Rectal smooth muscle tissue (tissue), 1 donor: ENCODE data around the gene MATN3.

ENCODE experiments used
- H3K27ac ChIP-seq: one replicate; pipeline ENCODE4 v1.7.0; 2013; ENCODE audit warnings: low read depth, low read length, inconsistent platforms
- H3K27me3 ChIP-seq: one replicate; pipeline ENCODE4 v1.7.0; 2013; ENCODE audit warnings: low read length; ENCODE audit not compliant: control insufficient read depth, insufficient read depth
- H3K36me3 ChIP-seq: one replicate; pipeline ENCODE4 v1.7.0; 2013; ENCODE audit warnings: low read length; ENCODE audit not compliant: control insufficient read depth, insufficient read depth
- H3K4me1 ChIP-seq: one replicate; pipeline ENCODE4 v1.7.0; 2013; ENCODE audit warnings: low read length; ENCODE audit not compliant: control insufficient read depth, insufficient read depth
- H3K4me3 ChIP-seq: one replicate; pipeline ENCODE4 v1.7.0; 2013; ENCODE audit warnings: low read length
- H3K9ac ChIP-seq: one replicate; pipeline ENCODE4 v1.7.0; 2013; ENCODE audit warnings: low read length

The MATN3 gene

DNA sequence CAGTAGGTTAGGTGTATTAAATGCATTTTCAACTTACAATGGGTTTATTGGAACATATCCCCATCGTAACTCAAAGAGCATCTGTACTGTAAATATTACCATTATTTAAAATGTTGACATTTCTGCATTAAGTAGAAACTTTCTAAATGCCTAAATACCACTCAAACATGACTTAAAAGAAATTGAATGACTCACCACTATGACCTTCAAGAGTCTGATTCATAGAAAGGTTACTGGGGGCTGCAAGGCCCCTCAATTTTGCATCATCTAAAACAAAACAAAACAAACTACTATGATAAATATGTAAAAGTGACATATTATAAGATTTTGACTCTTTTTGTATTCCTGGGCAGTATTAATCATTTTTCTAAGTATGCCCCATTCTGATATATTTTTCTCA, 30.2 kb downstream of the MATN3 start:
- no peak overlapping the region for H3K4me3 ChIP-seq
- peaks cover 7% of the 10 kb centered on the region for H3K36me3 ChIP-seq
- H3K27me3 ChIP-seq: no peaks in the 10 kb centered on the region
- no peaks in the 10 kb centered on the region for H3K4me1 ChIP-seq
- H3K9ac ChIP-seq: no peak overlapping the region
- no peak overlapping the region for H3K27ac ChIP-seq

DNA sequence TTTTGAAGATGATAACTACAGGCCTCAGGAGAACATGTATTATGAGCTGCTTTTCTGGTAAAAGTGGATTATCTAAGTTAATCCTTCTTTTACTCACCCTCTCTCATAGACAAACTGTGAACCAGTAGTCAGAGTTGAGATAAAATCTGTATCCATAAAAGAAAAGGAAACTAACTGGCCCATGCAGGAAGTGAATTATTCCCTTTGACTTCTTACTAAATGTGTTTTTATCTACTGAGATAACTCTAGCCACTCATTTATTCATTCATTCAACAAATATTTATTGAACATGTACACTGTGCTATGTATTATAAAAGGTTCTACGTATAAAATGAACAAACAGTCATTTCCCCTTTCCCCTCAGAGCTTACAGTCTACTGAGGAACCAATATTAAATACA, 32.5 kb downstream of the MATN3 start:
- H3K27me3 ChIP-seq: no peaks in the 10 kb centered on the region
- no peak overlapping the region for H3K27ac ChIP-seq
- H3K4me3 ChIP-seq: no peak overlapping the region
- H3K4me1 ChIP-seq: no peaks in the 10 kb centered on the region
- H3K9ac ChIP-seq: no peak overlapping the region
- H3K36me3 ChIP-seq: peaks cover 8% of the 10 kb centered on the region

DNA sequence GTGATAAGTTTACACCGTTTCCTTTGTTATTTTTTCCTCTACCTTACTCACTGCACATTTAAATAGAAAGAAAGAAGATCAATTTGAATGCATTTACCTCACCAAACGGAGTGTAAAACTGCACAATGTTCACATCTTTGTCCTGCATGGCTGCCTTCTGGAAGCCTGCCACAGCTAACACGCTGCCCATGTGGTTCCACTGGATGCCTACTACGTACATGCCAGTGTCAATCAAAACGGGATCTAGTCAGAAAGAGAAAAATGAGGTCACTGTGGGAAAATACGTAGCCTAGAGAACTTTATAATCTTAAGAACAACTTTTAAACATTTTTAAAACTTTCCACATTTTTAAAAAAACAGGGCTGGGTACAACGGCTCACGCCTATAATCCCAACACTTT, 39.0 kb downstream of the MATN3 start:
- Histone ChIP-seq H3K27ac (no peak overlapping the region), H3K36me3 (peaks cover 8% of the 10 kb centered on the region), H3K4me3 (no peak overlapping the region), H3K4me1 (no peaks in the 10 kb centered on the region), H3K9ac (no peak overlapping the region), H3K27me3 (no peaks in the 10 kb centered on the region)

DNA sequence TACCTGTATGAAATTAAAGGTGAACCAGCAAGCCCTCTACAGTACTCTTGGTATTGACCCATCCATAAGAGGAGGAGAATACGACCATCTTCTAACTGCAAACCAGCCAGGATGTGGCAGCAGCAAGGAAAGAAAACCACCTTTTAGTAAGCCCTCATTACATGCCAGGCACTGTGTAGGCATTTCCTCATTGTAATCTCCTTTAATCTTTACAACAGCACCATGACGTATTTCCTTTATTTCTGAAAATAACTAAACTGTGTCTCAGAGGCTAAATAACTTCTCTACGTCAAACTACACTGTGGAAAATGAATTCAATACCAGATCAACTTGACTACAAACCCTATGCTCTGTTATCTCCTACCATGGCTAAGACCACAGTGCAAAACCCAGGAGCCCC, 40.8 kb downstream of the MATN3 start:
- H3K4me1 ChIP-seq: no peaks in the 10 kb centered on the region
- no peaks in the 10 kb centered on the region for H3K27me3 ChIP-seq
- H3K27ac ChIP-seq: no peak overlapping the region
- H3K9ac ChIP-seq: no peak overlapping the region
- no peaks in the 10 kb centered on the region for H3K36me3 ChIP-seq
- no peak overlapping the region for H3K4me3 ChIP-seq

DNA sequence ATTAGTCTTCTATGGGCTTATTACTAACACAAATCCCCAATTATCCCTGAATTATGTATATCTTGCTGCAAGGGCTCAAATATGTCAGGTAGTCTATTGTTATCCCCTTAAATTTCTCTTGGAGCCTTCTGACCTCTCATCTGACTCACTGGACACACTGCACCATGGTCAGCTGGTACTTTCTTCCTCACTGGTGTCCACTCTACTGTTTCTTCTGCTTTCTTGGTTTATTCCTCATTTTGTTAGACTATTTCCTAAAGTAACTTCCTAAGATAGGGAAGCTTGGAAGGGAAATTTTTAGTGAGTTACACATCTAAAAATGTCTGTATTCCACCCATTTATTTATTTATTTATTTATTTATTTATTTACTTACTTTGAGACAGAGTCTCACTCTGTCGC, 49.1 kb downstream of the MATN3 start:
- H3K4me3 ChIP-seq: no peak overlapping the region
- H3K9ac ChIP-seq: no peak overlapping the region
- no peaks in the 10 kb centered on the region for H3K27me3 ChIP-seq
- H3K36me3 ChIP-seq: no peaks in the 10 kb centered on the region
- no peaks in the 10 kb centered on the region for H3K4me1 ChIP-seq
- H3K27ac ChIP-seq: no peak overlapping the region

DNA sequence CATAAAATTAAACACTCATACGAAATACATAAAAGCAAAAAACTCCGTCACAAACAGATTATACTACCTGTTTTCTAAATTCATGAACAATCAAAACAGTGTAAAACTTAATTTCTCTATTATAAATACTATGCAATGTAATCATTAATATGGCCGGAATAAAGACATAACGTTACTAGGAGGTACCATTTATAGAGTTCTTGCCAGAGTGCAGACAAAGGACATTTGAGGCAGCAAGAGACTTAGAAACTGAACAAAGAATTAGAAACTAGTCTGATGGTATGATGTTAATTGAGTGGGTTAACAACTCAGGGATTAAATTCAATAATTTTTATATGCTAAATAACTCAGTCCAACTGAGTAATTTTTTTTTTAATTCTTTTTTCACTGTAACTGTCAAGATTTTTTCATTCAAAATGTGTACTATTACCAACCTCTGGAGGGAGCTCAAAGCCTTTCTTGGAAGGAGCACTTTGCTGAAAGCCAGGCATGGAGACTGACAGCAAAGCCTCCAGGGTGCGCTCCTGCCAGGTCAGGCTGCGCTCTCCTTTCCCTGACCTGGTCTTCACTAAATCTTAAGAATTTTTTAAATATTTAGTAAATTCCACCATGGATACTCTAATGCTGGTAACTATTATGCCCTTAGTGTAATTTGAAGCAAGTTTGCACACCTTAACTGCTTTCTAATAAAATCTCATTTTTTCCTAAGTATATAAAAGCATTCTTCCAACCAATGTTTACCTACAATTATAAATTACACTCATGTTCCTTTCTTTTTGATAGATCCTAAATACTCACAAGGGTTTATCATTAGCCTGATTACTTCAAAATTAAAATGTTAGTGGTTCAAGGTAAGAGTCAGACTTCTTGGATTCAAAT, 56.7 kb downstream of the MATN3 start:
- H3K36me3 ChIP-seq: no peaks in the 10 kb centered on the region
- no peaks in the 10 kb centered on the region for H3K27me3 ChIP-seq
- no peaks in the 10 kb centered on the region for H3K4me1 ChIP-seq
- no peak overlapping the region for H3K4me3 ChIP-seq
- no peak overlapping the region for H3K9ac ChIP-seq
- H3K27ac ChIP-seq: no peak overlapping the region

DNA sequence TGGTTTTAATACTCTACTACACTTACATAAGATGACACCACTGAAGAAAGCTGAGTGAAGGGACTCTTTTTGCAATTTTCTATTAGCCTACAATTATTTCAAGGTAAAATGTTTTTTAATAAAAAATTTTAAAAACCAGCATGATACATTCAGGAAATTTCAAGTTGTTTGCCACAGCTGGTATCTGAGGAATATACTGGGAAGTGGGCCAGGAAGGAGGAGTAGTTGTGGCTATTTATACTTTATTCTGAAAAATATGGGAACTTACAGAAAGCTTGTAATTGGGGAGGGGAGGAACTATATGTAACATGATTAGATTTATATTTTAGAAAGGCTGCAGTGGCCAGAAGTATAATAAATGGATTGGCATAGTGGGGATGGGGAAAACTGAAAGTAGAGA, 63.4 kb downstream of the MATN3 start:
- H3K4me3 ChIP-seq: no peak overlapping the region
- no peaks in the 10 kb centered on the region for H3K27me3 ChIP-seq
- H3K36me3 ChIP-seq: no peaks in the 10 kb centered on the region
- H3K4me1 ChIP-seq: no peaks in the 10 kb centered on the region
- H3K9ac ChIP-seq: no peak overlapping the region
- H3K27ac ChIP-seq: no peak overlapping the region

DNA sequence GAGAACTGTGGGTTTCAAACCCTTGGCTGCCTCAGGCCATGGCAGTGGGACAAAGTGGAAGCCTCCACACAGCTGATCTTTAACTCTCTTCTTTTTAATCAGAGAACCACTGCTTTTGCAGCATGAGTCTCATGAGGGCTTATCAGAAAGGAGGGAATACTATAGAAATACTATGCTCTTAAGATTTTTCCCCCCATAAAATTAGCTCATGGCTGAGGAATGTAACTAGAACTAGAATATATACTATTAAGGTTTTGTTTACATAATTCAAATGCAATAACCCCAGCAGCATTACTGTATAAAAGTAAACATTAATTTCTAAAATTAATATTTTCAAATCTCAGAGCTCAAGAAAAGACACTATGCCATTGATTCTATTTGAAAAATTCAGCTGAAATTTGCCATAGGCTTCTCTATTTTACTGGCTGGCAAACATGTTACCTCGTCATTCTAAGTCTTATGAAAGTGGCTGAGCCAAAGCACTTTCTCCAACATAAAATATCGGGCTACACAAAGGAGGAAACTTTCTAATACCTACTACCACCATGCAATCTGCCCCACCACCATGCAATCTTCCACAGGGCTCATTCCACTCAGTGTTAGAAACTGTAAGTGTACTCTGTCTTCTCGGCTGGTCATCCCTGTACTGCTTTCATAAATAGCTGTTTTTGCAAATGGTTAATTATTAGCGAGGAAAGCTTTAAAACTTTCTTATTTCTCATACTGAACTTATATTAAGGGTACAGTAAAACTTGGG, 65.1 kb downstream of the MATN3 start:
- Histone ChIP-seq H3K4me1 (no peaks in the 10 kb centered on the region), H3K4me3 (no peak overlapping the region), H3K27ac (no peak overlapping the region), H3K36me3 (no peaks in the 10 kb centered on the region), H3K27me3 (no peaks in the 10 kb centered on the region), H3K9ac (no peak overlapping the region)

DNA sequence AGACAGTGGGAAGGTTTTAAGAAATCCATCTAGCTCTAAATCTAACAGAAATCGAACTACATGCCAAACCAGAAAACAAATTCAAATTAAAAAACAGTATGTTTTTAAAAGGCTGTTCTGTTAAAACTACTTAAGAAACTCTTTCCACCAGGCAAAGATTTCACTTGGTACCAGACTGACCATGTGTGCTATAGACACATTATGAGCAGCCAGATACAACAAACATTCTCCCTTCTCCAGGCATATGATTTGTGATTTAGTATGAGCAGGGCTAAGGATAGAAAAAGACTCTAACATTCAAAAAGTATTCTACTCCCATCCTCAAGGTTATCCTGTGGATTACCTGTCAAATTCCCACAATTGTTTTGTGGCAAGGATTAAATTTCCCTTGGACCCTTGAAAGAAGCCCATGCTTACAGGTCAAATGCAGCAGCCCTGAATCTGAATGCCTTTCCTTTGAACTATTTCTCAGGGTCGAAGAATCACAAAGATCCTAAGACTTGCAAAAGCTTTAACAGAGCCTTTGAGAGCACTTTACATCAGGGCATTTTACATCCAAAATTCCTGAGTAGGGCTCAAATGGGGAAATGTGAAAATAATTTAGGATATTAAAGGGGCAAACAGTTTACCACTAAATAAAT, 68.1 kb downstream of the MATN3 start:
- H3K4me1 ChIP-seq: no peaks in the 10 kb centered on the region
- H3K27me3 ChIP-seq: no peaks in the 10 kb centered on the region
- H3K36me3 ChIP-seq: no peaks in the 10 kb centered on the region
- no peak overlapping the region for H3K27ac ChIP-seq
- H3K9ac ChIP-seq: no peak overlapping the region
- H3K4me3 ChIP-seq: no peak overlapping the region

DNA sequence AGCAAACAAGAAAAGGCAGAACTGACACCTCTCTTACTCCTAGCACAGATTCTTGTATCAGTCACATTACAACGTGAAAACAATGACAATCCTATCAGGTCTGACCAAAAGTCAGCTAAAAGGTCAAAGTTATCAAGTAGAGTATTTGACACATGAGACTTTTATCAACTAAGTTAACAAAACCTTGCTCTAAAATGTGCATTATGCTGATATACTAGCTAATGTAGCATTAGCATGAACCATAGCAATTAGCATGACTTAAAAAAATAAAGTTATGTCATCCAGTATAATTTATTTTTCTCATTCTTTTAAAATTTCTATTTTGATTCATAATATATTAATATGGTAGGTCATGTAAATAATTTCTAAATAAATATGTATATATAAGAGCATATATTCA, 69.3 kb downstream of the MATN3 start:
- Histone ChIP-seq H3K27me3 (no peaks in the 10 kb centered on the region), H3K9ac (no peak overlapping the region), H3K4me1 (no peaks in the 10 kb centered on the region), H3K4me3 (no peak overlapping the region), H3K36me3 (no peaks in the 10 kb centered on the region), H3K27ac (no peak overlapping the region)

DNA sequence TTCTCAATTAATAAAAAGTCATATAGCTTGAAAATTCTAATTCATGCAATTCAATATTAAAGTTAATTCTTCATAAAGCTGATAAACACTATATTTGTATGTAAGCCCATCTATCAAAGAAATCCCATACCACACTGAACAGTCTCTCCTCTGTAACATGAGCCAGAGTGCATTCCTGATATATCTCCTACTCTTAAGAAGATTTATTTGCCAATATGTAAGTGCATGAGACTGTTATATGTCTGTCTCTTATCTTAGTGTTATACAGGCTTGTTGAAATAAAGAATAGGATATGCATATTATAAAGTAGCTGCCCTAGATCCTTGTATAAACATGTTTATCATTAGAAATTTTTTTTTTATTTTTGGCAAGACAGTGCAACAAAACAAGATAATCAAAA, 70.3 kb downstream of the MATN3 start:
- Histone ChIP-seq H3K27me3 (no peaks in the 10 kb centered on the region), H3K27ac (no peak overlapping the region), H3K4me1 (no peaks in the 10 kb centered on the region), H3K4me3 (no peak overlapping the region), H3K9ac (no peak overlapping the region), H3K36me3 (peaks cover 3% of the 10 kb centered on the region)
